CD4-positive, alpha-beta T cell treated with Interferon gamma for 1 hour (primary cell): Measurements from ENCODE around the gene SLC11A1.

Source experiments
- DNase-seq: peaks from one replicate; pipeline ENCODE4 v3.0.0-alpha.2; 2020

Gene SLC11A1, protein sequence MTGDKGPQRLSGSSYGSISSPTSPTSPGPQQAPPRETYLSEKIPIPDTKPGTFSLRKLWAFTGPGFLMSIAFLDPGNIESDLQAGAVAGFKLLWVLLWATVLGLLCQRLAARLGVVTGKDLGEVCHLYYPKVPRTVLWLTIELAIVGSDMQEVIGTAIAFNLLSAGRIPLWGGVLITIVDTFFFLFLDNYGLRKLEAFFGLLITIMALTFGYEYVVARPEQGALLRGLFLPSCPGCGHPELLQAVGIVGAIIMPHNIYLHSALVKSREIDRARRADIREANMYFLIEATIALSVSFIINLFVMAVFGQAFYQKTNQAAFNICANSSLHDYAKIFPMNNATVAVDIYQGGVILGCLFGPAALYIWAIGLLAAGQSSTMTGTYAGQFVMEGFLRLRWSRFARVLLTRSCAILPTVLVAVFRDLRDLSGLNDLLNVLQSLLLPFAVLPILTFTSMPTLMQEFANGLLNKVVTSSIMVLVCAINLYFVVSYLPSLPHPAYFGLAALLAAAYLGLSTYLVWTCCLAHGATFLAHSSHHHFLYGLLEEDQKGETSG

DNA sequence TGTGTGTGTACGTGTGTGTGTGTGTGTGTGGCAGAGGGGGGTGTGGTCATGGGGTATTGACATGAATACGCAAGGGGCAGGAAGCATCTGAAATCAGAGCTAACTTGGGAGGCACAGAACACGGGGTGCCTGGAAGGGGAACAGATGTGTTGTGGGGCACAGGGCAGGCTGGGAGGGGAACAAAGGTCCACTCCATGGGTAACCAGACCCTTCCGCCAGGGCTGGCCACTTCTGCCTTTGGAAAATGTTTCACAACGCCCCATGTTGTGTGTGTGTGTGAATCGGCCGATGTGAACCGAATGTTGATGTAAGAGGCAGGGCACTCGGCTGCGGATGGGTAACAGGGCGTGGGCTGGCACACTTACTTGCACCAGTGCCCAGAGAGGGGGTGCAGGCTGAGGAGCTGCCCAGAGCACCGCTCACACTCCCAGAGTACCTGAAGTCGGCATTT is at the start of gene SLC11A1:
Gene SLC11A1, plus strand, starts transcription at position 358 of the 451 bp plus-strand sequence. CDS start 96 bp downstream, outside the sequence.
- peak; percentile 78 for DNase-seq

DNA sequence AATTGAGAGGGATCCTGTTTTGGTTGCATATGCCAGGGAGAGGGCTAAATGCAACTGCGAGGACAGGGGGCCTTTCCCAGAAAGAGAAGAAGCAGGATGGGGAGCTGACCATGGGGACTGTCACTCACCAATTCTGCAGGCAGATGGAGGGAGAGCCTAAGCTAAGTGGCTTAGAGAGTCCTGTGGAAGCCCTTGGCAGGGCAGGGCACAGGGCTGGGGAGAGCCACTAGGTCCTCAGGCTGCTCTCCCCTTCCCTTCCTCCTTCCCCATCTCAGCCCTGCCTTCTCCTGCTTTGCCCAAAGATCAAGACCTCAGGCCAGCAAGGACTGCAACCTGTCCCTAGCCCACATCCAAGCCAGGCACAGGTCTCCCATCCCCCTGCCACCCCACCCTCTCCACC is 49.8 kb upstream of the SLC11A1 start:
- DNase-seq: no peak

DNA sequence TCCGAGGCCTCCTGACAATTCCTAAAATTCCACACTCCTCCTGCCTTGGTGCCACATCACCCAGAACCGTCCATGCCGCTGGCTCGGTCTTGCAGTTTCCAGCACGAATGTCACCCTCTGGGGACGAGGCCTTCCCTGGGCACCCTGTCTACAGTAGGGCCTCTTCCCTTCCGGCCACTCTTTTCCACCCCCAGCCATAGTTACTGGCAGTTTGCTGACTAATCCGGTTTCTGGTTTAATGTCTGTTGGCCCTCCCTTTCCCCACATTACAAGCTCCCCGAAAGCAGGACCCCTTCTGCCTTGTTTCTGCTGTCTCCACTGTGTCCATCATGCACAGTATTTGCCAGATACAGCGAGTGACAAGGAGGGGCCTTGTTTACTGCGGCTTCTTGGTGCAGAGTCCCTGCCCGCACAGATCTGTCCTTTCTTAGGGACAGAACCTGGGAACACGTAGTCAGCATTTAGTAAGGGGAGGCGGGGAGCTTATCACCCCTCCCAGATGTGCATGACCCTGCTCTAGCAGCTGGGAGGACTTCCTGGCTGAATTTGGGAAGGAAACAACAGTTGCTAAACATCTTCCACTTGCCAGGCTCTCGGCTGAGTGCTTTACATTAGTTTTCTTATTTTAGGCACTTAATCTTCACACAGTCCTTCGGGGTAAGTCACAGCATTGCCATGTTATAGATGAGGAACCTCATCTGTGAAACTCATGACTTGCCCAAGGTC is 49.0 kb upstream of the SLC11A1 start:
- peak; percentile 9 for DNase-seq

DNA sequence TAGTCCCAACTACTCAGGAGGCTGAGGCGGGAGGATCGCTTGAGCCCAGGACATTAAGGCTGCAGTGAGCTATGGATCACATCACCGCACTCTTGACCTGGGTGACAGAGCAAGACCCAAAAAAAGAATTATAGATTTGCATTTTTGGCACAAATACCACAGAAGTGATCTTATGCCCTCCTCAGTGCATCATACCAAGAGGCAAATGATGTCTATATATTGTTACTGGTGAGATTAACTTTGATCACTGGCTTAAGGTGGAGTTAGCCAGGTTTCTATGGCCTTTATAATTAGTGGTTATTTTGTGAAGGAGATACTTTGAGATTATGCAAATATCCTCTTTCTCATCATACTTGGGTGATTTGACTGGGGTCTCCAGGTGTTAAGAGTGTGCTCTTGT is 47.5 kb upstream of the SLC11A1 start:
- DNase-seq: no peak

DNA sequence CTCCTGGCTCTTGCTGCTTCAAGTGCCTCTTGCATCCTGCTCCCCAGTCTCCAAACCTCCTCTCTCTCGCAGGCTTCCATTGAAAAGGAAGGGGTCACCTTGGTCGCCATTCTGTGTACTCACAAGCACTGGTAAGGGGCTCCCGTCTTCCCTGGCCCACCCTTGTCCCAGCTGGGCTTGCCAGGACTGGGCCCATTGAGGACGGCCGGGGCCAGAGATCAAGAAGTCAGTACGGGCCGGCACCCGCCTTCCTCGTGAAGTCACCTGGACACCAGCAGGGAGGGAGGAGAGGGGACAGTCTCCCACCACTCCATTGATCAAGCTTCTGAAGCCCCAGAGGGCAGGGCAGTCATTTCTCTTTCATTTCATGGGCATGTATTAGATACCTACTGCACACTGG is 41.4 kb upstream of the SLC11A1 start:
- no peak for DNase-seq

DNA sequence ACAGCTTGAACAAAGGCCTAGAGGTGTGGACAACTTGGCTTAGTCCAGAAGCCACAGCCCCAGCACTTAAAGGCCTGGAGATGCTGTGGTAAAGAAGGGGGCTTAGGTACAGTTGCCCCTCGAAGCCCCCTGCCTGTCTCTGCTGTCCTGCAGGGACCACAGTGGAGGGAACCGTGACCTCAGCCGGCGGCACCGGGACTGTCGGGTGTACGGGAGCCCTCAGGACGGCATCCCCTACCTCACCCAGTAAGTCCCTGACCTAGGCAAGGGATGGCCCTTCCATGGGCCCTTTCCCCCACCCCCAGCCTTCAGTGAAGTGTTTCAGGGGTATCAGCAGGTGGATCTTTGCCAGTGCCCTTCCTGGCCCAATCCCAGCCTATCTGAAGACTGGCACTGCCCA is 40.7 kb upstream of the SLC11A1 start:
- no peak for DNase-seq

DNA sequence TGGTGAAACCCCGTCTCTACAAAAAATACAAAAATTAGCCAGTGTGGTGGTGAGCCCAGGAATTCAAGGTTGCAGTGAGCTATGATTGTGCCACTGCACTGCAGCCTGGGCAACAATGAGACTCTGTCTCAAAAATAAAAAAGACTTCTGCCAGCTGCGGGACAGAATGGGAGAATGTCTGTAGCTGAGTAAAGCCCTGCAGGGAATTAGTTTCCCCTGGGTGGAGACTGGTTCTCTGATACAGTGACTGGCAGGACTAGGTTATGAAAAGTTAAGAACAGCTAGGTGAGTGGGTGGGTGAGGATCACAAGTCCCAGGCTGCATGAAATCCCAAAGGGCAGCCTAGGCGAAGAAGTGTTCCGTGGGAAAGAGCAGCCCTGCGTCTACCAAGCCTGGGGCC is 39.2 kb upstream of the SLC11A1 start:
- no peak for DNase-seq

DNA sequence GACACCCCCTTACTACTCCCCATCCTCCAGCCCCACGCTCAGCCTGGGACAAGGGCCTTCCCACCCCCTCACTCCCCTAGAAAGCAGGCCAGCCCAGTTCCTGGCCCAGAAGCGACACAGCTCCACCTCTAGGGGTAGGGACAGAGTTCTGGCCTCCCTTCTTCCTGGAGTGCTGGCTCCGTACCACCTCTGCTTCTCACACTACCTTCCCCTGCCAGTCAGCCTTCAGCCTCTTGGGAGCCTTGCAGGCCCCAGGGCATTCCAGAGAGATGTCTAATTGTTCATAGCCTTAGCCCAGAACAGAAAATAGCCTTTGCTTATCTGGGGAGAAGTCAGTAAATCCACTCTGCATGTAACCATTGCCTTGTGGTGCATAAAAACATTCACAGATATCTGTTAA is 38.5 kb upstream of the SLC11A1 start:
- no peak for DNase-seq

DNA sequence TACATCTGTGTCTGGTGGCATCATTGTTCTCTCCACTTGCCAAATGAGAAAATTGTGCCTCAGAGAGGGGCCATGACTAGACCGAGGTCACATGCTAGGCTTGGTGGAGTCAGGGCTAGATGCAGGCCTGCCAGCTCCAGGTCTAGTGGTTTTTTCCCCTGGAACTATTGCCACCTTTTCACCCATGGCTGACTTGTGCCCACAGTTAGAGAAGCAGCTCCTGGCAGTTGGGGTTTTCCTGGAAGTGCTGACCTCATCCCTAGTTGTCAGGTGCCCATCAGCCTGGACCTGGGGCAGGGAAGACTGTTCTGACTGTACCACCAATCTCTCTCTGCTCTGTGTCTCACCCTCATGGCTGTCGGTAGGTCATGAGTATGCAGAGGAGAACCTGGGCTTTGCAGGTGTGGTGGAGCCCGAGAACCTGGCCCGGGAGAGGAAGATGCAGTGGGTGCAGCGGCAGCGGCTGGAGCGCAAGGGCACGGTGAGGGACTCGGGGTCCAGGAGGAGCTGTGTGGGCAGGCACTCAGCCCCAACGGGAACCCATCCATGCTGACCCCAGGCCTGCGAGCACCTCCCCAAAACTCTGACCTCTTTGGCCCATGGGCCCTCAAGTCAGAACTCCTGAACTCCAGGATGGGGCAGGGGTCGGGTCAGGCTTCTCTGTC is 37.9 kb upstream of the SLC11A1 start:
- no peak for DNase-seq

DNA sequence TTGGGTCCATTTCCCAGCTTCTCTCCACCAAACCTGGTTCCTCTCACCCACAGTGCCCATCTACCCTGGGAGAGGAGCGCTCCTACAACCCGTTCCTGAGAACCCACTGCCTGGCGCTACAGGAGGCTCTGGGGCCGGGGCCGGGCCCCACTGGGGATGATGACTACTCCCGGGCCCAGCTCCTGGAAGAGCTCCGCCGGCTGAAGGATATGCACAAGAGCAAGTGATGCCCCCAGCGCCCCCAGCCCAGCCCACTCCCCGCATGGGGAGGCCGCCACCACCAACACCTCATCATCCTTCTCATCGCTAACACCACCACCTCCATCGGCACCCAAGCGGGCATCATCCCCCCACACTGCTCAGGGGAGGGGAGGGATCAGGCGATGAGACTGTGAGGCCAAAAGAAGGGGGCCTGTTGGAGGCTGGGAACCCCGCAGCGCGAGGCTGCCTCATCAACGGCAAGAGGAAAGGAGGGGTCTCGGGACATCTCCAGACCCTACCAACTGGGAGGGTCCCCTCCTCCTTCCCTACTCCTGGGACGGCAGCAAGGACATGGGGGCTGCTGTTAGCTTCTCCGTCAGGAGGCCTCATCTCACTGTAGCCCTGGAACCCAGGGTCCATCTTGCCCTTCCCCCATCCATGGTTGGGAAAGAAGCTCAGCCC is 37.2 kb upstream of the SLC11A1 start:
- no peak for DNase-seq

DNA sequence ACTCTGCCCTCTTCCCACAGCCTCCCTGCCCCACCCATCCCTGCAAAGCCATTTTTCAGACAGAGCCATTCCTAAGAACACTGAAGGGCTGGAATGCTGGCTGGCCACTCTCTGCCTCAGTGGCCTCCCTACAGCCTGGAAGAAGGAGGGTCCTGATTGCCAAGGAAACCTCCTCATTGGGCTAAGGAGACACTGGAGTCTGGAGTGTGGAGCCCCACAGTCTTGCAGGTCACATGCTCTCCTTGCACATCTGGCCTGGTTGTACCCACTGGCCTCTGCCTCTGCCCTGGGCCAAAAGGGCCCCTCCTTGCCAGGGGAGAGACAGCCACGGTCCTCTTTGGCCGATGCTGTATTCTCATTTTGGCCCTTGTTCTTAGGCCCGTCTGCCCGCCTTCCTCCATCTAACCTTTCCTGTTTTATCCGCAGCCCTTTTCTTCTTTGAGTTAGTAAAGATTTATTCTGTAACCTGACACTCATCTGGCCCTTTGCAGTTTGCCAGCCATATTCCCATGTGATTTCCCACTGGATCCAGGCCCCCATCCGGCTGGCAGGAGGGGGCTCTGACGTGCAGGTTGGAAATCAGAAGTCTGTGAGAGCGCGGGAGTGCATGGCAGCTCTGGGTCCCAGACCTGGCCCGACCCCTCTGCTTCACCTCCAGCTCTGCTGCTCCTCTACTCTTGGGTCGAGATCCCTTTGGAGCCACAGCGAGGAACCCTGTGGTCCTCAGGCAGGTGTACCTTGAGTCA is 36.4 kb upstream of the SLC11A1 start:
- no peak for DNase-seq

DNA sequence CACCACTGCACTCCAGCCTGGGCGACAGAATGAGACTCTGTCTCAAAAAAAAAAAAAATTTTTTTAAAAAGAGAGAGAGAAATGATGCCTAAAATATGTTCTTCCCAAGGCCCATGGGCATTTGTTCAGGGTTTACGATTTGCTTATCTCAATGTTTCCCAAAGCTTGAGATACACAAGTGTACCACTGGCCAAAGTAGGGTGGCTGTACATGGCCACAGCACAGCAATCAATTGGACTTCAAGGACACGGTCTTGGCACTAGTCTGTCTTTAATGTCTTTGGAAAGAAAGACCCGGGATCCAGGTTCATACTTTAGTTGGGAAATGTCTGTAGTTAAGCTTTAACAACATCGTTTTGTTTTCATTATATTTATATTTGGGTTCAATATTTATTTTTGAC is 34.9 kb upstream of the SLC11A1 start:
- no peak for DNase-seq

DNA sequence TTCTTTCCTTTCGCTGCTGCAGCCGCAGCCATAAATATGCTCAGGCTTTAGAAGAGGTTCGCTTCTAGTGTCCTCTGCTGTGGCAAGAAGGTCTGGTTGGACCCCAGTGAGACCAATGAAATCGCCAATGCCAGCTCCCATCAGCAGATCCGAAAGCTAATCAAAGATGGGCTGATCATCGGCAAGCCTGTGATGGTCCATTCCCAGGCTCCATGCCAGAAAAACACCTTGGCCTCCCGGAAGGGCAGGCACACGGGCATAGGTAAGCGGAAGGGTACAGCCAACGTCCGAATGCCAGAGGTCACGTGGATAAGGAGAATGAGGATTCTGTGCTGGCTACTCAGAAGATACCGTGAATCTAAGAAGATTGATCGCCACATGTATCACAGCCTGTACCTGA is 28.0 kb upstream of the SLC11A1 start:
- DNase-seq: no peak

DNA sequence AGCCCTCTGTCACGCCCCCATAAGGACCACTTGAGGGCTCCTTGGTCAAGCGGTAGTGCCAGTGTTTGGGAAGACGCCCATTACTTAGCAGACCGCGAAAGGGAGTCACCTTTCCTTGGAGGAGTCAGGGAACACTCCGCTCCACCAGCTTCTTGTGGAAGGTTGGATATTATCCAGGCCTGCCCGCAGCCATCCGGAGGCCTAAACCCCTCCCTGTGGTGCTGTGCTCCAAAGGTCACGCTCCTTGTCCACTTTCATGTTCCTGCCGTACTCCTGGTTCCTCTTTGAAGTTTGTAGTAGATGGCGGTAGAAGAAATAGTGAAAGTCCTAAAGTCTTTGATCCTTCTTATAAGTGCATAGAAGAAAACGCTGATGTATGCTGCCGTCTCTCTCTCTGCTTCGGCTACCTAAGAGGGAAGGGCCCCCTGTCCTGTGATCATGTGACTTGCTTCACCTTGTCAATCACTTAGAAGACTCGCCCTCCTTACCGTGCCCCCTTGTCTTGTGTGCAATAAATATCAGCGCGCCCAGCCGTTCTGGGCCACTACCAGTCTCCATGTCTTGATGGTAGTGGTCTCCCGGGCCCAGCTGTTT is 27.1 kb upstream of the SLC11A1 start:
- no peak for DNase-seq

DNA sequence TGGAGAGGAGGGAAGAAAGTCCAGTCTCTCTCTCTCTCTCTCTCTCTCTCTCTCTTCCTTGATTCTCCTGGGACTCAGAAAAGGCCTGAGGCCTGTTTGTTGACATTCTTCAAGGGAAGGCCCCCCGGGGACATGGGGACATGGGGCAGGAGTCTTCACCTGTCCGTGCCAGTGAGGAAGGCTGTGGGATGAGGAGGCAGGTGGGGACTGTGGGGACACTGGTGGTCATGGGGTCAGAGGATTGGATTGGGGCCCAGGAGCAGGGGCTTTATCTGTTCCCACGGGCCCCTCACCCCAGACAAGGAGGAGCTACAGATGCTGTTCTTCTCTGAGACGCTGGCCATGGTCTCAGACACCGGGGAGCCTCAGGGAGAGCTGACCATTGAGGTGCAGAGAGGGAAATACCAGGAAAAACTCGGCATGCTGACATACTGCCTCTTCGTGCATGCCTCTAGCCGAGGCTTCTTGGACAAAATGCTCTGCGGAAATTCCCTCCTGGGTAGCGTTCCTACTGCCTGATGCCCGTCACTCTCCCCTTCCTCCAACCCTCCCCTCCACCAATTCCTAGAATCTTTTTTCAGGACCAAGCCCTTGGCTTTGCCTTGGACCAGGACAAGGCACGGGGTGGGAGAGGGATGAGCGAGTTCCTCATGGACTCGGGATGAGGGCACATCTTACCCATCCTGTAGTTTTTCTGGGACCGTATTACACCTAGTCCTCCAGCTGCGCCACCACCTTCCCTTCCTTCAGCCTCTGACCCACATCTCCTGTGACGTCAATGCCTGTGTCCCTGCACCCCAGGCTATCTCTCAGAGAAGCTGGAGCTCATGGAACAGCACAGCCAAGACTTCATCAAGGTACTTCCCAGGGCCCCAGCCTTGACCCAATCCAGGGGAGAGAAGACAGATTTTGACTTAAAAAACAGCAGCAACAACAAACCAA is 24.6 kb upstream of the SLC11A1 start:
- no peak for DNase-seq

DNA sequence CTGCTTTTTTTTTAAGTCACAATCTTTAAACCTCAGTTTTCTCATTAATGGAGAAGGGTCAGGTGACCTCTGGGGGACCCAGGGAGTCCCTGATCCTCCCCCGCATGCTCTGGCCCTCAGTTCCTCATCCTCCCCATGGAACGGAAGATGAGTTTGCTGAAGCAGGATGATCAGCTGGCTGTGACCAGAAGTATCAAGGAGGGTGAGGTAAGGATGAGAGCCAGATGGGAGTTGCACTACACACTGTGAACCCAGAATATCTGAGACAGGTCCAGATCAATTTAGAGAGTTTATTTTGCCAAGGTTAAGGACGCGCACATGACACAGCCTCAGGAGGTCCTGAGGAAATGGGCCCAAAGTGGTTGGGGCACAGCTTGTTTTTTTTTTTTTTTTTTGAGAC is 21.6 kb upstream of the SLC11A1 start:
- DNase-seq: peak; percentile 42

DNA sequence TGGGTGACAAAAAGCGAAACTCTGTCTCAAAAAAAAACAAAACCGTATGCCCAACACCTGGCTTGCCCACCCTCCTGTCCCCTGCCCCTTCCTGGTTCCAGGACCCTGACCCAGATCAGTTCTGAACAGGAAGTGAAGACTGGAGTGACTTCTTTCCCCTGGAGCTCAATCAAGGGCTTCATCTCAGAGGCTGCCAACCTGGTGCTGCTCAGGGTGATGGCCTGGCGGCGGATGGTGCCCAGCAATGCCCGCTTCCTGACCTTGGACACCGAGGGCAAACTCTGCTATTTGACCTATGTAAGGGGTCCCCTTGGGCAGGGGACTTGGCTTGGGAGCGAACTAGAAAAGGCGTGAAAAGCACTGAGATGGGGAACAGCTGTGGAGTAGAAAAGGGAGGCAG is 19.5 kb upstream of the SLC11A1 start:
- DNase-seq: no peak

DNA sequence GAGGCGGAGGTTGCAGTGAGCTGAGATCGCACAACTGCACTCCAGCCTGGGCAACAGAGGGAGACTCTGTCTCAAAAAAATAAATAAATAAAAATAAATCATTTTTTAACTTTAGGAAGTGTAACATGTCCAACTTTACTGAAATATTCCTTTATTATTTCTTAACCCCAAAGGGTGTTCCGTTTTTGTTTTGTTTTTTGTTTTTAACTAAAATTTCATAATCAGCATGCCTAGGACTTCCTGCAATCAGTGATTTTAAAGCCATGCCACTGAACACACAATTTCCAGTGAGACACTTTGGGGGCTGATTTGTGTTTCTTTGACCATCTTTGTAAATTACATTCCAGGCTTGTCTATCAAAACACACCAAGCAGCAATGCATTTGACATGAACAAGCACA is 18.3 kb upstream of the SLC11A1 start:
- DNase-seq: no peak

DNA sequence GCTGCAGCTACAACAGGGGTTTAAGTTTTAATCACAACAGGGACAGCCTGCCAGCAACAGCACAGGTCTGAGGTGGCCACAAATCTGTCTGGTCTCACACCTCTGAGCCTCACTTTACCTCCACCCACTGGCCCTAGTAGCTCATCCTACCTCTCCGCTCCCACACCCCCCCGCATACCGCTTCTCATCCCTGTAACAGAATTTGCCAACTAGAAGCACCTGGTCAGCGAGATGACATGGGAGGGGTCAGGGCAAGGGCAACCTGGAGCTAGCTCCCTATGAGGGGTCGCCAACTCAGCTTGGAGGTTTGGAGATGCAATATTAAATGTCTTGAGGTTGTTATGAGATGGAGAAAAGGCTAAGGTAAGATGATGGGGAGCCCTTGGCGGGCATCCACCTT is 17.9 kb upstream of the SLC11A1 start:
- no peak for DNase-seq

DNA sequence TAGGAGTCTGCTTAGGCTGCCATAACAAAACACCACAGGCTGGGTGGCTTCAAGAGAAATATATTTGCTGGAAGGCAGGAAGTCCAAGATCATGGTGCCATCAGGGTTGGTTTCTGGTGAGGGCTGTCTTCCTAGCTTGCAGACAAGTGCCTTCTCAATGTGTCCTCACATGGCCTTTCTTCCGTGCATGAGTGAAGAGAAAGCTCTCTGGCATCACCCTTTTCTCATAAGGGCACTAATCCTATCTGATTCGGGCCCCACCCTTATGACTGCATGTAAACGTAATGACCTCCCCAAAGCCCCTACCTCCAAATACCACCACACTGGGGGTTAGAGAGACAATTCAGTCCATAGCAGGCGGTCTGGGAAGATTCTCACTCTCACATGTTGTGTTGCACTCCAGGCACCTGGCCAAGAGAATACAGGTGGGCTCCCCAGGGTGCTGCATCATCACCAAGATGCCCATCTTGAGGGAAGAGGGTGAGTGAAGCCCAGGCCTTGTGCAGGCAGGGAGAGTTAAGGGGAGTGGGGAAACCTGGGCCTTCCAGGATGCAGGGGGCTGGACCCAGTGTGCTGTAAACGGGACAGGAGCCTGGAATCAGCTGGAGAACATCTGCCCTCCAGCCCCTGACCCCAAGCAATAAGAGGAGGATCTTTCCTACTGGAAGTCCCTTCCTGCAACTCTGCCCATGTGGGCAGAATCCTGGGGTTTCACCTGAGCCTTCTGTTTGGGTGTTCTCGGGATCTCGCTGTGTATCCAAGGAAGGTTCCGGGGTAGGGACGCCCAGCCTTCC is 15.3 kb upstream of the SLC11A1 start:
- no peak for DNase-seq
